Glutamatergic neuron (in vitro differentiated cells): ENCODE data around the gene ADGRD1. TPM values are rescaled to one million over a fixed set of nuclear protein-coding genes. Genes with fewer than 3 reads are reported as not detected.

Source experiments
- DNase-seq: peaks from one replicate; pipeline ENCODE4 v3.0.0; 2022
- H3K27ac Mint-ChIP-seq: one replicate; pipeline ENCODE4 v1.8.0; 2020; ENCODE audit warnings: mild to moderate bottlenecking, mixed read lengths, inconsistent platforms; ENCODE audit not compliant: unreplicated experiment
- H3K27me3 Mint-ChIP-seq: one replicate; pipeline ENCODE4 v1.8.0; 2020; ENCODE audit warnings: mild to moderate bottlenecking, moderate library complexity, mixed read lengths, inconsistent platforms; ENCODE audit not compliant: unreplicated experiment
- H3K36me3 Mint-ChIP-seq: one replicate; pipeline ENCODE4 v1.8.0; 2020; ENCODE audit warnings: mild to moderate bottlenecking, mixed read lengths, inconsistent platforms; ENCODE audit not compliant: unreplicated experiment
- H3K4me1 Mint-ChIP-seq: one replicate; pipeline ENCODE4 v1.8.0; 2020; ENCODE audit warnings: mild to moderate bottlenecking, low read depth, mixed read lengths, inconsistent platforms; ENCODE audit not compliant: unreplicated experiment
- H3K4me3 Mint-ChIP-seq: one replicate; pipeline ENCODE4 v1.8.0; 2020; ENCODE audit warnings: mild to moderate bottlenecking, mixed read lengths, inconsistent platforms; ENCODE audit not compliant: unreplicated experiment
- H3K9me3 Mint-ChIP-seq: one replicate; pipeline ENCODE4 v1.8.0; 2020; ENCODE audit warnings: mild to moderate bottlenecking, moderate library complexity, mixed read lengths, inconsistent platforms; ENCODE audit not compliant: unreplicated experiment
- CTCF ChIP-seq: fragments of 200-600 bp; sonication (generic); IDR thresholded peaks from one replicate; pipeline ENCODE4 v1.5.0; 2021; ENCODE audit not compliant: partially characterized antibody, unreplicated experiment
- total RNA-seq: library from RNA; stranded (reverse); fragmentation: NEBNext Ultra II Directional; extraction: Animal tissue kit (Norgen Biotek cat#: 25700); gene quantifications from one replicate; pipeline ENCODE4 v1.2.1, GENCODE V29; 2021; ENCODE audit not compliant: unreplicated experiment

Gene ADGRD1
- total RNA-seq, 1 donor from 2014 or later, result 0.96 TPM

GRCh38 chr12:130983328-130984017, 29.8 kb downstream of the ADGRD1 start:
- peaks cover 4% of the 10 kb centered on the region for H3K27me3 Mint-ChIP-seq
- H3K36me3 Mint-ChIP-seq, result no peaks in the 10 kb centered on the region
- H3K4me1 Mint-ChIP-seq, result peaks cover 21% of the 10 kb centered on the region
- H3K4me3 Mint-ChIP-seq, result no peak overlapping the region
- H3K27ac Mint-ChIP-seq, result no peak overlapping the region
- H3K9me3 Mint-ChIP-seq, result peaks cover 5% of the 10 kb centered on the region
- no peak for DNase-seq
- no peak for TF ChIP-seq CTCF

- Mint-ChIP-seq H3K27me3 (peaks cover 4% of the 10 kb centered on the region), H3K4me3 (no peak overlapping the region), H3K4me1 (peaks cover 31% of the 10 kb centered on the region), H3K27ac (no peak overlapping the region), H3K9me3 (peaks cover 12% of the 10 kb centered on the region), H3K36me3 (no peaks in the 10 kb centered on the region)
- no peak for TF ChIP-seq CTCF
- no peak for DNase-seq
Observed at GRCh38 chr12:130984183-130985058, 30.7 kb downstream of the ADGRD1 start.

GRCh38 chr12:130987151-130987931, 33.6 kb downstream of the ADGRD1 start:
- DNase-seq, result no peak
- Mint-ChIP-seq H3K4me1 (peaks cover 40% of the 10 kb centered on the region), H3K36me3 (no peaks in the 10 kb centered on the region), H3K27me3 (no peaks in the 10 kb centered on the region), H3K4me3 (peak overlapping the region; percentile 22), H3K9me3 (peaks cover 9% of the 10 kb centered on the region), H3K27ac (peak overlapping the region; percentile 98)
- no peak for TF ChIP-seq CTCF

- no peak for TF ChIP-seq CTCF
- H3K27me3 Mint-ChIP-seq, result peaks cover 1% of the 10 kb centered on the region
- H3K4me3 Mint-ChIP-seq, result peak overlapping the region; percentile 53
- no peaks in the 10 kb centered on the region for H3K36me3 Mint-ChIP-seq
- H3K9me3 Mint-ChIP-seq, result peaks cover 9% of the 10 kb centered on the region
- H3K27ac Mint-ChIP-seq, result peak overlapping the region; percentile 98
- no peak for DNase-seq
- peaks cover 40% of the 10 kb centered on the region for H3K4me1 Mint-ChIP-seq
Observed at GRCh38 chr12:130988261-130988660, 34.6 kb downstream of the ADGRD1 start.
